CD4-positive, alpha-beta T cell treated with Interleukin-10 for 1 hour (primary cell): ENCODE data around the gene LSM7.
A peak's percentile ranks its signal among the peaks of the same experiment; 100 is the strongest.

Experiments
- DNase-seq: peaks from one replicate; pipeline ENCODE4 v3.0.0-alpha.2; 2020

The LSM7 gene

DNA sequence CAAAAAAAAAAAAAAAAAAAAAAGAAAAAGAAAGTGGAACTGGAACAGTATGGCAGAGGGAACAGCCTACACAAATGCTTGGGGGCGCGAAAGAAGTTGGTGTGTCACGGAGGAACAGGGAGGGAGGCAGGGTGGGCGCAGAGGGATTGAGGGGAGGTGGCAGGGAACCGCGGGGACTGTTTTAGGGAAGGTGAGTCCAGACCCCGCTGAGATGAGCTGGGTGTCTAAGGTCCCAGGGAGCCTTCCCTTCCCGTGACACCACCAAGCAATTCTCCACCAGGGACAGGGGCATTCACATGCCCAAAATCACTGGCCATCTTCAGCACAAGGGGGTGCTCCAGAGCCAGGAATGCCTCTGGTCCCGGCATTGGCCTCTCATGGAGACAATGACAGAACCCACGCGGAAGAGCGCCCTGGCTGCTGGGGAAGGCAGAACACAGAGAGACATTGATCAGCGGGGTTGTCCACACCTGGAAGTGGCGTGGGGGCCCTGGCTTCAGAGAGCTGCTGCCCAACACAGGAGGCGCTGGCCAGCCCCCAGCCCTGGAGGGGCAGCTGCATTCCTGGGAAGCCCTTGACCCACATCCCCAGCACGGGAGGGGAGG is 53.4 kb downstream of the LSM7 start:
- DNase-seq: peak; percentile 57

- DNase-seq: no peak
These were observed 54.1 kb downstream of the LSM7 start for GRCh38 chr19:2274185-2274711.

- DNase-seq: peak; percentile 83
These were observed 54.8 kb downstream of the LSM7 start for GRCh38 chr19:2273356-2274184.
